Pulmonary artery endothelial cell (primary cell): Measurements from ENCODE around the gene MAGEB6. TPM values are rescaled to one million over a fixed set of nuclear protein-coding genes. Genes with fewer than 3 reads are reported as not detected.
A peak's percentile ranks its signal among the peaks of the same experiment; 100 is the strongest.
"Not testable (repeated sequence)": the region's sequence is repeated elsewhere in the genome, so short reads cannot be mapped to it uniquely, and the experiment has no call there.

Experiments used
- DNase-seq: peaks from one replicate; pipeline ENCODE4 v3.0.0-alpha.2; 2011; ENCODE audit warnings: low read depth, low spot score
- total RNA-seq: library from RNA; depleted of rRNA; stranded (reverse); fragments of >200 nt; gene quantifications from 2 replicates; pipeline ENCODE4 v1.2.3, GENCODE V29; 2014

The MAGEB6 gene, protein sequence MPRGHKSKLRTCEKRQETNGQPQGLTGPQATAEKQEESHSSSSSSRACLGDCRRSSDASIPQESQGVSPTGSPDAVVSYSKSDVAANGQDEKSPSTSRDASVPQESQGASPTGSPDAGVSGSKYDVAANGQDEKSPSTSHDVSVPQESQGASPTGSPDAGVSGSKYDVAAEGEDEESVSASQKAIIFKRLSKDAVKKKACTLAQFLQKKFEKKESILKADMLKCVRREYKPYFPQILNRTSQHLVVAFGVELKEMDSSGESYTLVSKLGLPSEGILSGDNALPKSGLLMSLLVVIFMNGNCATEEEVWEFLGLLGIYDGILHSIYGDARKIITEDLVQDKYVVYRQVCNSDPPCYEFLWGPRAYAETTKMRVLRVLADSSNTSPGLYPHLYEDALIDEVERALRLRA
- total RNA-seq = not detected in 2 replicates

GRCh38 chrX:26192204-26192603 lies at the start of gene MAGEB6:
TSS of gene MAGEB6 (plus strand) at chrX:26192440. CDS start at chrX:26193847, 1,407 bp downstream.
- no peak for DNase-seq

GRCh38 chrX:26146024-26146423 lies 46.2 kb upstream of the MAGEB6 start:
- DNase-seq = peak; percentile 1

DNA sequence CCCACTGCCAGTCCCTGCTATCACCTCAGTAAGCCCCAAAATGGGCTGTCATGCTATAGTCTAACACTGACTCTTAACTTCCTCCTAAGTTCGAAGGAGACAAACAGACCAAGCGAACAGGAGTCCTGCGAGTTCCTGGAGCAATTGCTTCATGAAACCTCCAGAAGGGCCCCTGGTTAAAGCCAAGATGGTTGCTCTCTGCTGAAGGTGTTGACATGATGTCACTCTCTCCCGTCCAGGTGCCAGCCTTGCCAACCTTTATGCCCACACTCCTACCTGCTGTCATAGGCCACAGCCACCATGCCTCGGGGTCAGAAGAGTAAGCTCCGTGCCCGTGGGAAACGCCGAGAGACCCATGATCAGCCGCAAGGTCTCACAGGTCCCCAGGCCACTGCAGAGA lies 31.9 kb upstream of the MAGEB6 start, which contains the start of gene MAGEB6B:
Gene MAGEB6B, plus strand, starts transcription at position 301 of the 400 bp plus-strand sequence. Its CDS starts 0 bp downstream, at position 301.
- DNase-seq = no peak

DNA sequence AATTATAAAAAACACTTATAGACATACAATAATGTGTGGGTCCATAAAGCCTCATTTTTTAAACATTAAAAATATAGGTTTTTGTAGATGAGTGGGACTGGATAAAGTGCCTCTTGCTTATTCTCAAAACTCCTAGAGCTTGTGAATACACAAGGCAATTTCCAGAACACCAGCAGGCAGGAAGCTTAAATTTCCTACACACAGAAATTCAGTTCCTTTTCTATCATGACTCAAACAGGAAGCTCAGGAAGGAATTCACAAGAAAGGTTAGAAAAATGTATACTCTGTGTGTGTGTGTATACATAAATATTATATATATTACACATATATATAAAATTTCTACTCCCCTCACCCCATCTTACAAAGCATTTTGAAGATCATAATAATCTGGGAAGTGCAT lies 11.3 kb downstream of the MAGEB6 start:
- DNase-seq = peak; percentile 15

DNA sequence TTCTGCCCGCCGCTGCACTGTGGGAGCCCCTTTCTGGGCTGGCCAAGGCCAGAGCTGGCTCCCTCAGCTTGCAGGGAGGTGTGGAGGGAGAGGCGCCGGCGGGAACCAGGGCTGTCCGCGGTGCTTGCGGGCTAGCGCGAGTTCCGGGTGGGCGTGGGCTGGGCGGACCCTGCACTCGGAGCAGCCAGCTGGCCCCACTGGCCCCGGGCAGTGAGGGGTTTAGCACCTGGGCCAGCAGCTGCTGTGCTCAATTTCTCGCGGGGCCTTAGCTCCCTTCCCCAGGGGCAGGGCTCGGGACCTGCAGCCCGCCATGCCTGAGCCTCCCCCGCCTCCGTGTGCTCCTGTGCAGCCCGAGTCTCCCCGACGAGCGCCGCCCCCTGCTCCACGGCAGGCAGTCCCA lies 12.5 kb downstream of the MAGEB6 start:
- DNase-seq = not testable (repeated sequence)

- no peak for DNase-seq
These were observed 15.8 kb downstream of the MAGEB6 start for GRCh38 chrX:26208012-26208411.

GRCh38 chrX:26215869-26216268 lies 23.6 kb downstream of the MAGEB6 start, which contains the start of gene MAGEB5:
TSS of gene MAGEB5 (plus strand) at chrX:26216169. CDS start at chrX:26217302, 1,133 bp downstream.
- no peak for DNase-seq

GRCh38 chrX:26219351-26219750 lies 27.1 kb downstream of the MAGEB6 start:
- DNase-seq = no peak

GRCh38 chrX:26234177-26234576 lies 41.9 kb downstream of the MAGEB6 start:
- no peak for DNase-seq

Other genes with a start within 250 kb of the MAGEB6 start
- gene MAGEB18, start 54.1 kb upstream of the MAGEB6 start, total RNA-seq = not detected in 2 replicates
- gene MAGEB6B, start 31.8 kb upstream of the MAGEB6 start, total RNA-seq = not detected in 2 replicates
- not detected in 2 replicates for gene MAGEB5, start 23.7 kb downstream of the MAGEB6 start, total RNA-seq